Prostate gland (tissue), 2 donors: ENCODE results near the gene ACSM3. TPM values are rescaled to one million over a fixed set of nuclear protein-coding genes. Genes with fewer than 3 reads are reported as not detected.
"Not testable (repeated sequence)": the region's sequence is repeated elsewhere in the genome, so short reads cannot be mapped to it uniquely, and the experiment has no call there.

Experiments used
- DNase-seq: peaks from one replicate; pipeline ENCODE4 v3.0.0-alpha.2; 2019; ENCODE audit warnings: low spot score
- H3K27ac ChIP-seq, 2 donors: fragments of 200-600 bp; sonication (generic); 2 replicates each; pipeline ENCODE4 v1.5.1; 2017 to 2019
- H3K27me3 ChIP-seq: fragments of 200-600 bp; sonication (generic); replicated peaks from 2 replicates; pipeline ENCODE4 v1.5.1; 2019; ENCODE audit not compliant: insufficient read depth
- H3K36me3 ChIP-seq, 2 donors: fragments of 200-600 bp; sonication (generic); 1 replicate in 1 of 2; 2 replicates in 1 of 2; pipeline versions ENCODE4 v1.5.1 to v1.8.1; 2017 to 2019
- H3K4me1 ChIP-seq: fragments of 200-600 bp; sonication (generic); replicated peaks from 2 replicates; pipeline ENCODE4 v1.5.1; 2019
- H3K4me3 ChIP-seq, 2 donors: fragments of 200-600 bp; sonication (generic); 2 replicates each; pipeline ENCODE4 v1.5.1; 2017 to 2019
- H3K9me3 ChIP-seq: fragments of 200-600 bp; sonication (generic); 2 replicates; pipeline ENCODE4 v1.5.1; 2017
- POLR2A ChIP-seq: fragments of 450-650 bp; IDR thresholded peaks from one replicate; pipeline ENCODE4 v1.6.1; 2016; ENCODE audit warnings: antibody characterized with exemption, mild to moderate bottlenecking
- POLR2AphosphoS5 ChIP-seq: sonication (generic); formaldehyde crosslinking; IDR thresholded peaks from one replicate; pipeline ENCODE4 v1.6.1; 2017; ENCODE audit warnings: antibody characterized with exemption
- WGBS: methylation state at CpG from one replicate; pipeline ENCODE4 v1.1.5; 2018; 5-methylcytosine and 5-hydroxymethylcytosine counted together
- intact Hi-C: fragments of 100-400 bp; cut with DNase I; formaldehyde crosslinking; loops from one replicate; pipeline ENCODE4 v1.14.2; 2022
- total RNA-seq, 2 donors: library from RNA; depleted of rRNA; stranded (reverse); fragments of >200 nt; gene quantifications; one replicate each; pipeline ENCODE4 v1.1.0, GENCODE V29; 2016
- TF ChIP-seq, protein P1 (sequence below), 4 experiments: fragments of 200-600 bp in 2 of 4; fragments of 450-650 bp in 2 of 4; sonication (generic) in 2 of 4; IDR thresholded peaks; 1 replicate in 3 of 4; 2 replicates in 1 of 4; pipeline ENCODE4 v1.5.1; 2016 to 2019; ENCODE audit warnings: antibody characterized with exemption in 4 of 4, mild to moderate bottlenecking in 2 of 4, moderate library complexity in 2 of 4

ACSM3 gene
- total RNA-seq, 2 donors from 2014 or later, result 65.9 to 99.6 TPM

DNA sequence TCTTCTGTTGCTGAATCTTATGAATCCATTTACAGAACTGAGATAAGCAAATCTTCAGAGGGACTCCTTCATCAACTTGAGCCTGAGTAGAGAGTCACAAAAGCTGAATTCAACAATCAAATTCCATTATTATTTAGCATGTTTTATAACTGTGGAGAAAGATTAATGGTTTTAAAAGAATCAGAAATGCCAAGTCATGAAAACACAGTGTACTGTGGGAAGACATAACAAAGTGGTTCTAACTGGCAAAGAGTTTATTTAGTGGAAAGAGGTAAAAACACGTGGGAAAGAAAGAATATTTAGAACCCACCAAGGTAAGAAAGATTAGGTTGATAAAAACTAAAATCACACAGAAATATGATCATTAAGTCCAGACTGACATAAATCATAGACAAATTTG lies 37.5 kb downstream of the ACSM3 start:
- intact Hi-C loops, result loop anchor here (10.0 kb wide), 2 partner anchors 114 to 284 kb away; no protein-coding TSS in a partner anchor
- no peak for DNase-seq
- H3K9me3 ChIP-seq, result no peaks in the 10 kb centered on the region
- no peaks in the 10 kb centered on the region for H3K27me3 ChIP-seq
- H3K27ac ChIP-seq, result no peak overlapping the region
- no peaks in the 10 kb centered on the region for H3K36me3 ChIP-seq
- TF ChIP-seq POLR2AphosphoS5, result no peak
- TF ChIP-seq, protein P1, sequence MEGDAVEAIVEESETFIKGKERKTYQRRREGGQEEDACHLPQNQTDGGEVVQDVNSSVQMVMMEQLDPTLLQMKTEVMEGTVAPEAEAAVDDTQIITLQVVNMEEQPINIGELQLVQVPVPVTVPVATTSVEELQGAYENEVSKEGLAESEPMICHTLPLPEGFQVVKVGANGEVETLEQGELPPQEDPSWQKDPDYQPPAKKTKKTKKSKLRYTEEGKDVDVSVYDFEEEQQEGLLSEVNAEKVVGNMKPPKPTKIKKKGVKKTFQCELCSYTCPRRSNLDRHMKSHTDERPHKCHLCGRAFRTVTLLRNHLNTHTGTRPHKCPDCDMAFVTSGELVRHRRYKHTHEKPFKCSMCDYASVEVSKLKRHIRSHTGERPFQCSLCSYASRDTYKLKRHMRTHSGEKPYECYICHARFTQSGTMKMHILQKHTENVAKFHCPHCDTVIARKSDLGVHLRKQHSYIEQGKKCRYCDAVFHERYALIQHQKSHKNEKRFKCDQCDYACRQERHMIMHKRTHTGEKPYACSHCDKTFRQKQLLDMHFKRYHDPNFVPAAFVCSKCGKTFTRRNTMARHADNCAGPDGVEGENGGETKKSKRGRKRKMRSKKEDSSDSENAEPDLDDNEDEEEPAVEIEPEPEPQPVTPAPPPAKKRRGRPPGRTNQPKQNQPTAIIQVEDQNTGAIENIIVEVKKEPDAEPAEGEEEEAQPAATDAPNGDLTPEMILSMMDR (IDR thresholded peaks at IDR 0.05), result no peak
- no peak for TF ChIP-seq POLR2A
- H3K4me3 ChIP-seq, result no peak overlapping the region
- 24% methylated on average over 1 of the region's 1 CpG for WGBS
- peaks cover 9% of the 10 kb centered on the region for H3K4me1 ChIP-seq

- intact Hi-C loops, result loop anchor here (10.0 kb wide), 2 partner anchors 112 to 282 kb away; no protein-coding TSS in a partner anchor
- Histone ChIP-seq H3K36me3 (no peaks in the 10 kb centered on the region), H3K27ac (no peak overlapping the region), H3K4me3 (no peak overlapping the region), H3K27me3 (no peaks in the 10 kb centered on the region), H3K4me1 (peaks cover 9% of the 10 kb centered on the region), H3K9me3 (no peaks in the 10 kb centered on the region)
- 70% methylated on average over 2 of the region's 2 CpGs for WGBS
- TF ChIP-seq POLR2AphosphoS5, result no peak
- TF ChIP-seq POLR2A, result no peak
- TF ChIP-seq, protein P1 (IDR thresholded peaks at IDR 0.05), result no peak
- DNase-seq, result no peak
Observed at GRCh38 chr16:20803192-20803560, 39.4 kb downstream of the ACSM3 start.

GRCh38 chr16:20803561-20804214 lies 39.9 kb downstream of the ACSM3 start:
- H3K4me3 ChIP-seq, result no peak overlapping the region
- TF ChIP-seq, protein P1 (IDR thresholded peaks at IDR 0.05), result no peak
- no peak for TF ChIP-seq POLR2AphosphoS5
- TF ChIP-seq POLR2A, result no peak
- WGBS, result 89% methylated on average over 7 of the region's 7 CpGs
- H3K27ac ChIP-seq, result no peak overlapping the region
- intact Hi-C loops, result loop anchor here (10.0 kb wide), 2 partner anchors 111 to 281 kb away; no protein-coding TSS in a partner anchor
- peaks cover 9% of the 10 kb centered on the region for H3K4me1 ChIP-seq
- DNase-seq, result no peak
- no peaks in the 10 kb centered on the region for H3K9me3 ChIP-seq
- H3K36me3 ChIP-seq, result no peaks in the 10 kb centered on the region
- H3K27me3 ChIP-seq, result no peaks in the 10 kb centered on the region

- intact Hi-C loops, result loop anchor here (5.0 to 10.0 kb wide), 3 partner anchors 47 to 279 kb away; no protein-coding TSS in a partner anchor
- H3K36me3 ChIP-seq, H3K27me3 ChIP-seq, H3K4me1 ChIP-seq, H3K9me3 ChIP-seq: not testable (repeated sequence)
- Histone ChIP-seq H3K27ac (peak overlapping the region; percentile 95 to 96), H3K4me3 (peak overlapping the region; percentile 63 to 69)
- peak; percentile 18 for DNase-seq
- 6% methylated on average over 12 of the region's 12 CpGs for WGBS
Observed at GRCh38 chr16:20805684-20806167, 41.9 kb downstream of the ACSM3 start.

DNA sequence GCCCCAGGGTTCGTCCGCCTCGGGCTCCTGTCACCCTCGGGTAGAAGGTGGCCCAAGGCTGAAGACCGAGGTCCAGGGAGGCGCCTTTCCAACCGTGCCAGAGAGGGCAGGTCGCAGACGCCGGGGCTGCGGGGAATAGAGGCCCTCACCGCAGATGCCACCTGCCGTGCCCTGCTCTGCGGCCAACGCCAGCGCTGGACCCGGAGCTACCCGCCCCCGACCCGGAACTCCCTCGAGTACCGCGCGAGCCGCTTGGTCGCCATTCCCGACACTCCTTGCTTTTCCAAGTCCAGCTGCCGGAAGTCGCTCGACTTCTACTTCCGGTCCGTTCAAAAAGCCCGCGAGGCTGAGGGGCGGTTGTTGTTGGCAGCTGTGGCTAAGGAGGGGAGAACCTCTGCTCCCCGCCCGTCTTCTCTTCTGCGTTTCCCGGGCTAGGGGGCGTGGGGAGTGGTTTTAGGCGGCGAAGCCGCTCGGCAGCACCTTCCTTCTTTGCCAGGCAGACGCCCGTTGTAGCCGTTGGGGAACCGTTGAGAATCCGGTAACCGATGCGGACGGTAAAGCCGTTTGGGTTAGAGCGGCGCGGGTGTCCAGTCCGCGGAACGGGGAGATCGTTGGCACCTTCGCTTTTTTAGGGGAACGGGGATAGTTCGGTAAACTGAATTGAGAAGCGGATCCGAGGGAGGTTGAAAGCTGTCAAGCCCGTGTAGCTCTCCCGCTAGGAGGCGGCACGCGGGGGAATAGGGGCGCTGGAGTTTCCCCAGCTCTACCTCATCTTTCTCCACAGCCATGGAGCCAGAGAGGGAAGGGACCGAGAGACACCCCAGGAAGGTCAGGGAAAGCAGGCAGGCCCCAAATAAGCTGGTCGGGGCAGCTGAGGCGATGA lies 42.6 kb downstream of the ACSM3 start, which contains the start of the genes ERI2 and REXO5:
TSS of gene ERI2 (minus strand) at position 305 of the 883 bp plus-strand sequence. CDS start at position 263, 42 bp downstream.
TSS of gene REXO5 (plus strand) at position 360 of the 883 bp plus-strand sequence. CDS start at position 787, 427 bp downstream.
- TF ChIP-seq POLR2AphosphoS5 (peak; percentile 85), POLR2A (peak; percentile 78)
- TF ChIP-seq, protein P1 (IDR thresholded peaks at IDR 0.05), result peak; percentile 34 to 43 (median 38)
- Histone ChIP-seq H3K27me3 (no peaks in the 10 kb centered on the region), H3K4me3 (peak within 1 kb of the TSS; percentile 63 to 69), H3K4me1 (peaks cover 9% of the 10 kb centered on the region), H3K36me3 (no peaks in the 10 kb centered on the region), H3K27ac (peak within 1 kb of the TSS; percentile 95 to 96), H3K9me3 (no peaks in the 10 kb centered on the region)
- intact Hi-C loops, result loop anchor here (5.0 to 10.0 kb wide), 3 partner anchors 46 to 278 kb away; no protein-coding TSS in a partner anchor
- under 1% methylated on average over 57 of the region's 74 CpGs for WGBS
- peak; percentile 90 for DNase-seq
